K562 (cell line): Measurements from ENCODE around the gene LAGE3. TPM values are rescaled to one million over a fixed set of nuclear protein-coding genes. Genes with fewer than 3 reads are reported as not detected.

ENCODE experiments used
- ATAC-seq: fragments of 200-7000 bp; cut with Tn5 transposase; 3 replicates; pipeline ENCODE4 v1.9.1; 2020; ENCODE audit warnings: moderate library complexity
- BruUV-seq: library from RNA; stranded (reverse); fragments of 400-500 nt; replicated peaks from 2 replicates; lab custom pipeline; 2021; lab: Mats Ljungman, UMichigan
- CTCF ChIA-PET: fragments of 300-600 bp; formaldehyde crosslinking; extraction: SDS; loops from one replicate; lab custom pipeline; 2021; ENCODE audit warnings: low intra/inter-chr PET ratio; lab: Yijun Ruan, JAX
- POLR2A ChIA-PET: fragments of 300-600, 350-650 bp; sonication (Branson Sonifier 250); formaldehyde crosslinking; extraction: SDS; loops from one replicate; lab custom pipeline; 2021; ENCODE audit warnings: antibody characterized with exemption, inconsistent platforms; lab: Yijun Ruan, JAX
- DNase-seq, 4 experiments: peaks; one replicate each; pipeline versions ENCODE4 v3.0.0 to v3.0.0-alpha.2; 2011 to 2018; ENCODE audit warnings: low spot score in 3 of 4, mixed read lengths in 3 of 4; ENCODE audit errors: extremely low read depth in 1 of 4
- FAIRE-seq: peaks from 2 replicates; lab custom pipeline; 2011; peaks lifted over from hg19 to GRCh38; lab: Jason Lieb, UNC
- H2AFZ ChIP-seq: 2 replicates; pipeline ENCODE4 v1.6.0; 2011; ENCODE audit warnings: low read depth, low read length, control low read depth, inconsistent platforms
- H3K27ac ChIP-seq: fragments of 200-600 bp; 3 replicates; pipeline ENCODE4 v1.8.0; 2011; ENCODE audit warnings: low read depth, mild to moderate bottlenecking, control low read depth, inconsistent platforms, low read length, moderate library complexity, mixed read lengths; ENCODE audit errors: extremely low read depth
- H3K27me3 ChIP-seq, 2 experiments: fragments of 300-600 bp in 1 of 2; 2 replicates in 1 of 2; 3 replicates in 1 of 2; pipeline versions ENCODE4 v1.6.0 to v1.8.0; 2011; ENCODE audit warnings: inconsistent platforms in 2 of 2, low read length in 2 of 2, mild to moderate bottlenecking in 1 of 2, mixed read lengths in 1 of 2, moderate library complexity in 1 of 2; ENCODE audit not compliant: control insufficient read depth in 2 of 2, insufficient read depth in 2 of 2
- H3K36me3 ChIP-seq: fragments of 300-600 bp; 3 replicates; pipeline ENCODE4 v1.8.0; 2011; ENCODE audit warnings: mild to moderate bottlenecking, low read length, inconsistent platforms; ENCODE audit not compliant: control insufficient read depth, insufficient read depth
- H3K4me1 ChIP-seq, 2 experiments: fragments of 200-600 bp in 1 of 2; replicated peaks in 1 of 2; 2 replicates in 1 of 2; 3 replicates in 1 of 2; pipeline versions ENCODE4 v1.5.1 to v1.8.0; 2011; ENCODE audit warnings: inconsistent platforms in 2 of 2, low read length in 2 of 2, mild to moderate bottlenecking in 1 of 2, mixed read lengths in 1 of 2, moderate library complexity in 1 of 2; ENCODE audit not compliant: control insufficient read depth in 2 of 2, insufficient read depth in 2 of 2
- H3K4me2 ChIP-seq: 2 replicates; pipeline ENCODE4 v1.6.1; 2011; ENCODE audit warnings: low read length, control low read depth, inconsistent platforms, mixed read lengths; ENCODE audit not compliant: insufficient read depth
- H3K4me3 ChIP-seq: fragments of 200-600 bp; sonication (generic), shearing (Covaris generic); 2 replicates; pipeline ENCODE4 v1.5.1; 2016; ENCODE audit warnings: control low read depth, inconsistent platforms
- H3K79me2 ChIP-seq: fragments of 200-600 bp; 3 replicates; pipeline ENCODE4 v1.8.0; 2011; ENCODE audit warnings: low read length, inconsistent platforms; ENCODE audit not compliant: control insufficient read depth, insufficient read depth
- H3K9ac ChIP-seq, 2 experiments: 2 replicates each; pipeline versions ENCODE4 v1.6.0 to v1.6.1; 2011; ENCODE audit warnings: low read depth in 2 of 2, low read length in 2 of 2, control low read depth in 1 of 2, inconsistent platforms in 1 of 2, mild to moderate bottlenecking in 1 of 2, mixed read lengths in 1 of 2; ENCODE audit not compliant: insufficient read depth in 1 of 2
- H3K9me1 ChIP-seq: one replicate; pipeline ENCODE4 v1.6.0; 2011; ENCODE audit warnings: inconsistent platforms, mild to moderate bottlenecking, low read length, moderate library complexity; ENCODE audit not compliant: control insufficient read depth, insufficient read depth
- H3K9me3 ChIP-seq: replicated peaks from 2 replicates; pipeline ENCODE4 v1.5.1; 2011; ENCODE audit warnings: low read depth, low read length, inconsistent platforms; ENCODE audit not compliant: control insufficient read depth, insufficient read depth
- H4K20me1 ChIP-seq: replicated peaks from 2 replicates; pipeline ENCODE4 v1.6.1; 2011; ENCODE audit warnings: low read length, inconsistent platforms, mixed read lengths; ENCODE audit not compliant: control insufficient read depth, insufficient read depth
- ARID1B ChIP-seq: fragments of 450-650 bp; IDR thresholded peaks from 2 replicates; pipeline ENCODE4 v1.6.1; 2016; ENCODE audit warnings: antibody characterized with exemption, mild to moderate bottlenecking, inconsistent platforms
- ARID2 ChIP-seq: fragments of 450-650 bp; IDR thresholded peaks from 2 replicates; pipeline ENCODE4 v1.6.1; 2017; ENCODE audit warnings: antibody characterized with exemption, mild to moderate bottlenecking
- CBFA2T2 ChIP-seq: fragments of 450-650 bp; conservative IDR thresholded peaks from 2 replicates; pipeline ENCODE4 v1.6.1; 2017; ENCODE audit warnings: mild to moderate bottlenecking
- CBFA2T3 ChIP-seq: fragments of 450-650 bp; IDR thresholded peaks from 2 replicates; pipeline ENCODE4 v1.6.1; 2017
- CBX3 ChIP-seq, 2 experiments: IDR thresholded peaks; 1 replicate in 1 of 2; 2 replicates in 1 of 2; pipeline ENCODE4 v1.6.1; 2012; ENCODE audit warnings: inconsistent platforms in 2 of 2, low read length in 2 of 2, borderline replicate concordance in 1 of 2, control low read depth in 1 of 2
- CBX8 ChIP-seq: fragments of 200-600 bp; sonication (generic); IDR thresholded peaks from 2 replicates; pipeline ENCODE4 v1.6.1; 2012; ENCODE audit warnings: borderline replicate concordance, mixed run types, low read depth, mild to moderate bottlenecking, moderate library complexity, mixed read lengths, low read length, control low read depth, inconsistent platforms; ENCODE audit not compliant: poor library complexity, severe bottlenecking; ENCODE audit errors: extremely low read depth
- E4F1 ChIP-seq: fragments of 250-450 bp; sonication (Bioruptor Pico); IDR thresholded peaks from 2 replicates; pipeline ENCODE4 v1.5.0; 2021; ENCODE audit warnings: mild to moderate bottlenecking, borderline replicate concordance
- ELF4 ChIP-seq: fragments of 450-650 bp; formaldehyde crosslinking; IDR thresholded peaks from 2 replicates; pipeline ENCODE4 v1.4.0; 2022; ENCODE audit warnings: missing genetic modification characterization
- ETS2 ChIP-seq: IDR thresholded peaks from 2 replicates; pipeline ENCODE4 v1.6.1; 2016; ENCODE audit warnings: borderline replicate concordance, missing genetic modification characterization, mild to moderate bottlenecking, moderate library complexity, missing compliant biosample characterization; ENCODE audit not compliant: poor library complexity, severe bottlenecking
- SFPQ ChIP-seq: fragments of 200-400 bp; formaldehyde crosslinking; IDR thresholded peaks from 2 replicates; pipeline ENCODE4 v1.6.1; 2017; ENCODE audit warnings: mild to moderate bottlenecking, low read depth, low read length, moderate library complexity
- TBP ChIP-seq: optimal IDR thresholded peaks from 2 replicates; pipeline ENCODE3; 2011; ENCODE audit warnings: low read depth, low read length, improper control_type of control experiment
- ZNF449 ChIP-seq: fragments of 250-450 bp; sonication (Bioruptor Pico); IDR thresholded peaks from 2 replicates; pipeline ENCODE4 v1.8.0; 2022; ENCODE audit warnings: moderate library complexity, mild to moderate bottlenecking, inconsistent platforms
- WGBS: fragments of 100-300 bp; shearing (Covaris generic); methylation state at CpG from one replicate; pipeline ENCODE4 v1.1.6; 2016; ENCODE audit warnings: low coverage, mixed read lengths; ENCODE audit not compliant: insufficient coverage; ENCODE audit errors: missing lambda C conversion rate; 5-methylcytosine and 5-hydroxymethylcytosine counted together
- in situ Hi-C: fragments of 300-500 bp; cut with MboI; formaldehyde crosslinking; loops from 4 replicates; pipeline ENCODE4 v1.15.0; 2018; ENCODE audit warnings: inconsistent platforms, mixed read lengths
- intact Hi-C: fragments of 100-400 bp; cut with micrococcal nuclease; formaldehyde crosslinking; loops from 2 replicates; pipeline ENCODE4 v1.14.2; 2022
- polyA plus RNA-seq, 8 experiments: library from polyadenylated mRNA; depleted of rRNA in 4 of 8; stranded (reverse) in 5 of 8; unstranded in 3 of 8; fragments of >200 nt; fragmentation: Nextera tagmentation in 2 of 8; fragmentation: Illumina TruSeq in 1 of 8; extraction: Ambion mirVana in 2 of 8; extraction: Trizol in 1 of 8; gene quantifications; 2 replicates each; pipeline versions ENCODE4 v1.2.1 to v1.2.3, GENCODE V29; 2011 to 2014; ENCODE audit warnings: inconsistent platforms in 1 of 8, missing spikeins in 1 of 8
- total RNA-seq, 7 experiments: library from RNA; depleted of rRNA in 6 of 7; stranded (reverse); fragments of >200 nt in 6 of 7; fragmentation: Illumina TruSeq in 2 of 7; extraction: Trizol in 2 of 7; gene quantifications; 2 replicates each; pipeline versions ENCODE4 v1.2.1 to v1.2.3, GENCODE V29; 2011 to 2021; ENCODE audit warnings: low replicate concordance in 1 of 7

LAGE3 gene
- total and polyA plus RNA-seq, 9 of the 15 experiments (the other 6 are each of a cell fraction or from before 2014, with no cell fraction given): 28.2 to 125 (median 35.8) TPM

- CTCF ChIA-PET: no interaction called here
- POLR2A ChIA-PET: interaction anchor here (0.9 to 1.6 kb wide), 2 partner anchors 11 kb away, joined by 4 to 5 read pairs; no protein-coding TSS in a partner anchor
- intact Hi-C loops (no loop called here), in situ Hi-C loops (no loop called here)
- TF ChIP-seq ARID1B (no peak), CBX3 (IDR thresholded peaks at IDR 0.05; ENCODE audit: borderline replicate concordance in 1 of 2, low read length in 2 of 2) (no peak), ETS2 (no peak), CBFA2T3 (no peak), TBP (no peak), ARID2 (no peak), ELF4 (no peak), SFPQ (no peak), ZNF449 (CRISPR knock-in tag) (no peak), E4F1 (CRISPR knock-in tag) (no peak), CBFA2T2 (no peak), CBX8 (no peak)
- Histone ChIP-seq H3K9ac (no peak overlapping the region), H4K20me1 (no peaks in the 10 kb centered on the region), H3K4me3 (no peak overlapping the region), H3K27me3 (no peaks in the 10 kb centered on the region), H3K4me1 (peaks cover 0 to 18% of the 10 kb centered on the region in 2 experiments; a peak in 1 of 5 replicates), H3K27ac (no peak overlapping the region), H3K4me2 (no peak overlapping the region), H3K9me3 (no peaks in the 10 kb centered on the region), H2AFZ (no peak overlapping the region), H3K79me2 (peaks cover 1% of the 10 kb centered on the region; the same call in 1 of the 3 replicates), H3K9me1 (no peaks in the 10 kb centered on the region), H3K36me3 (peaks cover 88% of the 10 kb centered on the region; the same call in 2 of the 3 replicates)
- DNase-seq (no peak), FAIRE-seq (no peak), ATAC-seq (no peak)
- 91% methylated on average over 16 of the region's 32 CpGs for WGBS
- BruUV-seq: no TSS peak
Measured at GRCh38 chrX:154466036-154466435, 13.0 kb downstream of the LAGE3 start.
